ENCODE results near the gene CLASP1.
"Not testable (repeated sequence)": the region's sequence is repeated elsewhere in the genome, so short reads cannot be mapped to it uniquely, and the experiment has no call there.

Gene CLASP1

DNA sequence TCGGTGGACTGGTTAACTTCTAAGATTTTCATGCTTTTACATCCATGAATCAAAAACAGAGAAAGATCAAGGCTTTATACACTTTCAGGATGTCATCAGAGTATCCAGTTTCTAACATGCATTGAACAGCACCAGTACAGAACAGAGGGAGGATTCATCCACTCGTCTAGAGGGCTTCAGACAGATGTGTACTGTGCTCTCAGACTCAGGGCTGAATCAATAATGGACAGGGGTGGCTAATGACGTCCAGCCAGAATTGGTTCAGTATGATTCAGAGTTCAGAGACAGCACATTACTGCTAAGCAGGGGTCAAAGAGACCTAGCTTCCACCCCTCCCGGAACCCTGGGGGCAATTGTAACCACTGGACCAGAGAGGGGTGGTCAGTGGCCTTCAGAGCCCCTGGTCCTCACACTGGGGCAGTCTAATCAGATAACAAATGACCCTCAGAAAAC is 81.3 kb downstream of the CLASP1 start:
- H3K36me3 Mint-ChIP-seq (ENCODE audit: low read depth): peaks cover 20% of the 10 kb centered on the region
- peak overlapping the region in 1 of 3 experiments; percentile 4 for H3K4me3 Mint-ChIP-seq
- TF ChIP-seq, protein P1, sequence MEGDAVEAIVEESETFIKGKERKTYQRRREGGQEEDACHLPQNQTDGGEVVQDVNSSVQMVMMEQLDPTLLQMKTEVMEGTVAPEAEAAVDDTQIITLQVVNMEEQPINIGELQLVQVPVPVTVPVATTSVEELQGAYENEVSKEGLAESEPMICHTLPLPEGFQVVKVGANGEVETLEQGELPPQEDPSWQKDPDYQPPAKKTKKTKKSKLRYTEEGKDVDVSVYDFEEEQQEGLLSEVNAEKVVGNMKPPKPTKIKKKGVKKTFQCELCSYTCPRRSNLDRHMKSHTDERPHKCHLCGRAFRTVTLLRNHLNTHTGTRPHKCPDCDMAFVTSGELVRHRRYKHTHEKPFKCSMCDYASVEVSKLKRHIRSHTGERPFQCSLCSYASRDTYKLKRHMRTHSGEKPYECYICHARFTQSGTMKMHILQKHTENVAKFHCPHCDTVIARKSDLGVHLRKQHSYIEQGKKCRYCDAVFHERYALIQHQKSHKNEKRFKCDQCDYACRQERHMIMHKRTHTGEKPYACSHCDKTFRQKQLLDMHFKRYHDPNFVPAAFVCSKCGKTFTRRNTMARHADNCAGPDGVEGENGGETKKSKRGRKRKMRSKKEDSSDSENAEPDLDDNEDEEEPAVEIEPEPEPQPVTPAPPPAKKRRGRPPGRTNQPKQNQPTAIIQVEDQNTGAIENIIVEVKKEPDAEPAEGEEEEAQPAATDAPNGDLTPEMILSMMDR (IDR thresholded peaks at IDR 0.05; ENCODE audit: unreplicated experiment in 3 of 3): no peak
- peaks cover 87% of the 10 kb centered on the region for H3K4me1 Mint-ChIP-seq
- H3K9me3 Mint-ChIP-seq: no peaks in the 10 kb centered on the region
- no peaks in the 10 kb centered on the region for H3K27me3 Mint-ChIP-seq (ENCODE audit: low read depth)
- peak overlapping the region; percentile 87 to 92 (median 92) for H3K27ac Mint-ChIP-seq

DNA sequence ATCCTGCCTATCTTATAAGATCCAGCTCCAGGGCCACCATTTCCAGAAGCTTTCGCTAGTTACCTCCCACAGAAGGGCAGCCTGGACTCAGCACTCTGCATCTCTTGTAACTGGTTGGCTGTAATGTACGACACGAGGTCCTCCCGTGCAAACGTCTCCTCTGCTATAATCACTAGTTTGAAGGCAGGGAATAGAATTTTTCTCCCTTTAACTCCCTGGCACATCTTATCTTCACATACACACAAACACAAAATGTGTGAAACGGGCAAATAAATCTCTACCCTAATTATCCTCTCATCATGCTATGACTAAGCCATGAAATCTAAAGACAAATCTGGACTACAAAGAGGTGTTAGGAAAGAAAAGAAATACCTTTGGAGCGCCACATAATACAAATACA is 81.8 kb downstream of the CLASP1 start:
- peaks cover 20% of the 10 kb centered on the region for H3K36me3 Mint-ChIP-seq (ENCODE audit: low read depth)
- peaks cover 92% of the 10 kb centered on the region for H3K4me1 Mint-ChIP-seq
- TF ChIP-seq, protein P1 (IDR thresholded peaks at IDR 0.05; ENCODE audit: unreplicated experiment in 3 of 3): no peak
- H3K9me3 Mint-ChIP-seq: no peaks in the 10 kb centered on the region
- H3K27ac Mint-ChIP-seq: peak overlapping the region; percentile 87 to 92 (median 92)
- no peaks in the 10 kb centered on the region for H3K27me3 Mint-ChIP-seq (ENCODE audit: low read depth)
- H3K4me3 Mint-ChIP-seq: peak overlapping the region in 1 of 3 experiments; percentile 24

DNA sequence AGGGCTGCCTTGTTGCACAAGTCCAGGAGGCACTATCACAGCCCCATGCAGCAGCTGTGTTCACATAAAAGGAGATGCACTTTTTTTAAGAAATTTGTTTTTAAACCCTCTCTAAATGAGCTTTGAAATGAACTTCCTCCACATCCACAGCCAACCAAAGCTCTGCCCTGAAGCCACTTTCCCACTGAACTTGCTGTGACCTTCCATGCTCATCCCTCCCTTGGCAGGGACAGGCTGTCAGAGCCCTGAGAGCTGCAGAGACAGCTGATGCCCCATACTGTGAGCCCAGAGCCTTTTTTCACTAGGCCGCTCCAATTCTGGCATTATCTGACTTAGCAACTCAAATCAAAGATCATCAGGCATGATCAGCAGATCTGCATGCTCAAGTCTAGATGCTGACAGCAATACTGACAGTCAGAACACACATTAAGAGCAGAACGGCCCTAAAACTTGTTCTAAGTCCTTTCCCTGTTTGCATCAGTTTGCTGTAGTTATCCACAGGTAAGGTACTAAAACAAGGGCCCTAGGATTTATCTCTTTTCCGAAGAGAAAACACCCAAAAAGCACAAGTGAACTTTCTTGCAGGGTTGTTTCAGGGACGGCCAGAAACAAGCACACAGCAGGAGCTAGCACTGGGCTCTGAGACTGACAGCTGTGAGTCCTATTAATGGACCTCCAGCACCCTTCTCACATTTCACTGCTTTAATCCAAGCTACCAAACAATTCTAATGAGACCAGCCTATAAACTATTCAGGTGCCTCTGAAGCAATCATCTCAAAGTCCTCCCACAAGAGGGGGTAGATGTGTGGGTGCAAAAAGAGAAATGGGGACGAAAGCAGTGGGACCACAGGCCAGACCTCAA is 83.6 kb downstream of the CLASP1 start:
- Mint-ChIP-seq H3K36me3 (ENCODE audit: low read depth) (peaks cover 13% of the 10 kb centered on the region), H3K9me3 (no peaks in the 10 kb centered on the region), H3K4me3 (peak overlapping the region in 2 of 3 experiments; percentile 40 to 67), H3K4me1 (peaks cover 93% of the 10 kb centered on the region), H3K27me3 (ENCODE audit: low read depth) (no peaks in the 10 kb centered on the region), H3K27ac (peak overlapping the region; percentile 80 to 95 (median 92))
- TF ChIP-seq, protein P1 (IDR thresholded peaks at IDR 0.05; ENCODE audit: unreplicated experiment in 3 of 3): no peak

DNA sequence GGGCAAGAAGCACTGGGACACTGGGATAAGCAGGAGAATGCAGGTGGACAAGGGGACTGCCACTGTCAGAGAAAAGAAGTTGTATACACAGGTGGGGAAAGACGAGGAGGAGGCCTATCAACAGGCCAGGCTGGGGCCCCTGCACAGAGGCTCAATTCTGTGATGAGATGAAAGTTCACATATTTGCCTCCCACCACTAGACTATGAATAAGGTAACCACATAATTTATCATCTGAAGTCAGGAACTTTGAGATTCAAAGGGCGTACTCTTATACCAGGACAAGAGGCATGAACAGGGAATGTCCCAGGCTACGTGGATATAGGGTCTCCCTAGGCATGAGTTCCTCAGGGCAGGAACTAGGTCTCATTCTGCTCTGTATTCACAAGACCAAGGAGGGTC is 84.4 kb downstream of the CLASP1 start:
- H3K27me3 Mint-ChIP-seq (ENCODE audit: low read depth): no peaks in the 10 kb centered on the region
- TF ChIP-seq, protein P1 (IDR thresholded peaks at IDR 0.05; ENCODE audit: unreplicated experiment in 3 of 3): no peak
- no peaks in the 10 kb centered on the region for H3K9me3 Mint-ChIP-seq
- H3K27ac Mint-ChIP-seq: peak overlapping the region; percentile 80 to 95 (median 92)
- peaks cover 86% of the 10 kb centered on the region for H3K4me1 Mint-ChIP-seq
- peaks cover 11% of the 10 kb centered on the region for H3K36me3 Mint-ChIP-seq (ENCODE audit: low read depth)
- H3K4me3 Mint-ChIP-seq: peak overlapping the region in 2 of 3 experiments; percentile 31 to 67

DNA sequence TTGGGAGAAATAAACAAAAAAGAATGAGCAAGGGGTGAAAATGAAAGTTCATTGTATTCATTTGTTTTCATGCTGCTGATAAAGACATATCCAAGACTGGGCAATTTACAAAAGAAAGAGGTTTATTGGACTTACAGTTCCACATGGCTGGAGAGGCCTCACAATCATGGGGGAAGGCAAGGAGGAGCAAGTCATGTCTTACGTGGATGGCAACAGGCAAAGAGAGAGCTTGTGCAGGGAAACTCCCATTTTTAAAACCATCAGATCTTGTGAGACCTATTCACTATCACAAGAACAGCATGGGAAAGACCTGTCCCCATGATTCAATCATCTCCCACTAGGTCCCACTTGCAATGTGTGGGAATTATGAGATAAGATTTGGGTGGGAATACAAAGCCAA is 85.5 kb downstream of the CLASP1 start:
- H3K27me3 Mint-ChIP-seq (ENCODE audit: low read depth); H3K4me3 Mint-ChIP-seq; H3K9me3 Mint-ChIP-seq: not testable (repeated sequence)
- Mint-ChIP-seq H3K36me3 (ENCODE audit: low read depth) (peaks cover 11% of the 10 kb centered on the region), H3K4me1 (peaks cover 83% of the 10 kb centered on the region), H3K27ac (peak overlapping the region in 1 of 3 experiments; percentile 92)

DNA sequence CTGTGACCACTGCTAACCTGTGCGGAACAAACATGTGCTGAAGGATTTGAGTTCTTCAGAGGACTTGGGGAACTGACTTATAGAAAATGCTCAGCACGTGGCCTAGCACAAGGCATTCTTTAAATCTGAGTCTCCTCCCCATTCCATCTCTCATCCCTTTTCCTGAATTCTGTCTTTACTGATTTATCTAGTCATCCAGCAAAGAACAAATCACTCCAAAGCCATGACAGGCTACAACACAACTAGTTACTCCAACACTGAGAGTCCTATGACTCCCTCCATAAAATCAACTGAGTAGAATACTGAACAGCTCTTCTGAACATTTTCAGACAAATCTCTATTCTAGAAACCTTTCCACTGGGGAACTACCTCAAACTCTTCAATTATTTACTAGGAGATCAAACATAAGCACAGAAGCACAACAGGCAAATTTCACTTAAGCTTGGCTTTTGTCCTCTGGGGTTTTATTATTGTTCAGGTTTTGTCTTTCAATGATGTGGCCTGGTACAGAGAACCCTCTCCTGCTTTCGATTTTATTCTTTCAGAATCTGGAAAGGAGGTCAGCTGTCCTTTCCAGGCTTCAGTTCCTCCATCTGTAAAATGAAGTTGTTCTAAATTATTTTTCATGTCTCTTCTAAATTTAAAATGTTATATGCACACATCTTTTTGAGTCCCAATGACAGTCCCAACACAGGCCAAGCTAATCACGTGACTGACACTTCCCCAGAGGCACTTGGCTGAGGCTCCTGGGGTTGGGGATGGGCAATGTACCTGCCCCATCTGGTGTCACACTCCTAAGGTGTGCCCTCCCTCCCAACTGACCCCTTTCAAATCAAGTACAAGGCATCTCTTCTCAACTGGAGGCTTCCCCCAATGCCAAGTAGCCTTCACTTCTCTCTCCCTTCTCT is 86.7 kb downstream of the CLASP1 start:
- no peaks in the 10 kb centered on the region for H3K9me3 Mint-ChIP-seq
- no peak overlapping the region for H3K4me3 Mint-ChIP-seq
- peaks cover 78% of the 10 kb centered on the region for H3K4me1 Mint-ChIP-seq
- no peaks in the 10 kb centered on the region for H3K27me3 Mint-ChIP-seq (ENCODE audit: low read depth)
- TF ChIP-seq, protein P1 (IDR thresholded peaks at IDR 0.05; ENCODE audit: unreplicated experiment in 3 of 3): no peak
- H3K27ac Mint-ChIP-seq: peak overlapping the region; percentile 46 to 92 (median 74)
- H3K36me3 Mint-ChIP-seq (ENCODE audit: low read depth): peaks cover 11% of the 10 kb centered on the region
